Fibroblast of skin of left biceps (primary cell): Measurements from ENCODE around the gene PHF1.

Source experiments
- DNase-seq, 2 experiments: peaks; one replicate each; pipeline ENCODE4 v3.0.0-alpha.2; 2013; ENCODE audit warnings: low read depth in 2 of 2

PHF1 gene

DNA sequence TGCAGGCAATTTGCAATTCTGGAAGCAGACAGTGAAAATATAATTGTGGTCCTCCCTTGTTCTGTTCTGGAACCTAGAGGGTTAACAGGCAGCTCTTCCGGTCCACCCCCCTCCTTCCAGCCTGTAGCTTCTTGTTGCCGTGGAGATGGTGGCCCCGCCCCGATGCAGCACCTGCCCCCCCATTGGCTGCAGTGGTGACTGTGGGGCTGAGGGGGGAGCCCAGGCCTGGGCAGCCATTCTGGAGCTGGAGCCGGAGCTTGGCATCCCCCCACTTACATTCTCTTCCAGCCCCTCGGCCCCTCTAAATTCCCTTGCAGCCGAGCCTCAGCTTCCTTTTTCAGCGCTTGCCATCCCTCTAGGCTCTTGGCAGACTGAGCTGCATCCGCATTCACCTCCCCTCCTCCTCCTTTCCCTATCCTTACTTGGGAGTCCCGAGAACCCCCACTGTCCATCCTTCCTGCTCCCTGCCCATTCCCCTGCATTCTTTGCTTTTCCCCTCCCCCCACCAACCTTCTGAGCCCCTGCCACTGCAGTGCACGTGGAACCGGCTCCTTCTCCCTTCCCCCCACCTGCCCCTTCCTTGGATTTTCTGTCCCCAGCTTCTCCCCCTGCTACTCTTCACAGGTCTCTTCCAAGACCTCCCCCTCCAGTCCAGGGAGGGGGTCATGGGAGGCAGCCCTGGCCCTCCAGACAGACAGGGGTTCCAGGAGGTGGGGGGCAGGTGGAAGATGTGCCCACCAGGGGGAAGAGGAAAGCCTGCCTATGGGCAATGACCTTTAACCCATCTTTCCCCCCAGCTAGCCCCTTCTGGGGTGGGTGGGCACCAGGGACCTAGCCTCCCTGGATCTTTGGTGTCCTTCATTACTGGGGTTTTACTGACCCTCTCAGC, 20.4 kb downstream of the PHF1 start:
- DNase-seq: no peak

DNA sequence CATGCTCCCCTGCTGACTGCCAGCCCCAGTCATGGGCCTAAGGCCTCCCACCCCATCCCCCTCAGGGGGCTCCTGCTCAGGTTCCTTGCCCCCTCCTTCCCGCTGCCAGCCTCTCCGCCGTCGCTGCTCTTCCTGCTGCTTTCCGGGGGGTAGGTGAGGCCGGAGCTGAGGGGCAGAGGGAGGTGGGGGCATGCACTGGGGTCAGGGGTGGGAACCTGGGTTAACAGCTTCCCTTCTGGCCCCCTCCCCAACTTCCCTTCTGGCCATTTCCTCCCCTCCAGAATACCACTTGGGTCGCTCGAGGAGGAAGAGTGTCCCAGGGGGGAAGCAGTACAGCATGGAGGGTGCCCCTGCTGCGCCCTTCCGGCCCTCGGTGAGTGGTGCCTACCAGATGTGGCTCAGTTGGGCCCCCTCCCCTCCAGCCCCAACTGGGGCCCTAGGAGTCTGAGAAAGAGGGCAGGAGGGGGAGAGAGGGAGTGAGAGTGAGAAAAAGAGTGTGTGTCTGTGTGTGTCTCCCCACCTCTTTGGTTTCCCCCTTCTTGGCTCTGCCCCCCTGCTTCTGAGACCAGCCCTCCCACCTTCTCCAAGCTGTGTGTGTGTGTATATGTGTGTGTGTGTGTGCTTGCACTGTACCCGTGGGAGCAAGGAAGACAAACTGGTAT, 21.2 kb downstream of the PHF1 start:
- DNase-seq: no peak

DNA sequence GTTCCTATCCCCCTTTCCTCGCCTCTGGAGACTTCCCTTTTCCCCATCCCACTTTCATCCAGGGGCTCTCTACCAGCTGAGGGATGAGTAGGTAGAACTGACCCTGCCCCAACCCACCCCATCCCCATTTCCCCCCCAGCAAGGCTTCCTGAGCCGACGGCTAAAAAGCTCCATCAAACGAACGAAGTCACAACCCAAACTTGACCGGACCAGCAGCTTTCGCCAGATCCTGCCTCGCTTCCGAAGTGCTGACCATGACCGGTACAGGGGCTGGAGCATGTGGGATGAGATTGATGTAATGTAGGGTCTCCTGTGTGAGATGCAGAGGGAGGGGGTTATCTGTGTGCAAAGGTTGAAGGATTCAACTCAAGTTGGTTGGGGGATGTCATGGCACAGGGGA, 21.7 kb downstream of the PHF1 start:
- no peak for DNase-seq

DNA sequence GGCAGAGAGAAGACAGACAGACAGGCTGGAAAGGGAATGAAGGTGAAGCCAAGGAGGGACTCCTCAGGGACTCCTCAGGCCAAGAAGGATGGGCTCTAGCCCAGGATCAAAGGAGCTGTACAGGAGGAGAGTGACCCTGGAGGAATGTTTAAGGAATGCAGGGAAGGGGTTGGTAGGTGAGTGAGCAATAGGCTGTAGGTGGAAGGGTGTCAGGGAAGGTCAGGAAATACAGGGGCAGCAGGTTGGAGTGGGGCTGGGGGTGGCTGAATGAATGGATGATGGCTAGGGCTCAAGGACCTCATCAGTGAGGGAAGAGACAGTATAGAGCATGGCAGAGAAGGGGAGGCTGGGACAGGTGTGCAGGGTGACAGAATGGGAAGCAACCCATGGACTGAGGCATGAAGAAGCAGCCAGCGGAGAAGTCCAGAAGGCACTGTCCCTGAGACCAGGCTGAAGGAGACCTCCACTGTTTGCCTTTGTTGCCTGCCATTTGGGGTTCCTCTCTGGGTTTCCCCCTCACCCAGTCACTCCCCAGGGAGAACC, 22.3 kb downstream of the PHF1 start:
- DNase-seq: no peak

DNA sequence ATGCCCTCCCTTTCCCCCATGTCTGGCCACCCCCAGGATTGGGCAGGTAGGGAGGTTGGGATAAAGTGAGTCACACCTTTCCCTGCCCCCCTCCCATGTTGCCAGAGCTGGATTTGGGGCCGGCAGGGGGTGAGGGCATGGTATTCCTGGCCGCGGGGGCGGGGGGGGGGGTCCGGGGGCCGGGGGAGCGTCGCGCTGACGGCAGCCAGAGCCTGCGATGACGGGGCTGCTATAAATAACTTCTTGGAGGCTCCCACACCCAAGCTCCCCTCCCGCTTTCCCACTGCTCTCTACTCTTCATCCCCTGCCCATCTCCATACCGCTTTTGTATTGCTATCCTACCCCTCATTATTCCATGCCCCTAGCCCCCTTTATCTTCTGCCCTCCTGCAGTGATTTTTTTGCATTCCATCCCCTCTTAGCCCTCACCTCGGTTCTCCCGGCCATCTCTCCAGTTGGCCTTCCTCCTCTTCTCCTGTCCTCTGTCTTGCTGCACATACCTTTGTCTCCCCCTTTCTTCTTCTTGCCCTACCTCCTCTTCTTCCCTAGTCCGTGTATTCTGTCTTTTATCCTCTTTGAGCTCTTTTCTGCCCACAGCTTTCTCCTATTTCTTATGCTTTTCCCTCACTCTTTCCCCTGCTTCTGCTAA, 22.9 kb downstream of the PHF1 start:
- DNase-seq: no peak

DNA sequence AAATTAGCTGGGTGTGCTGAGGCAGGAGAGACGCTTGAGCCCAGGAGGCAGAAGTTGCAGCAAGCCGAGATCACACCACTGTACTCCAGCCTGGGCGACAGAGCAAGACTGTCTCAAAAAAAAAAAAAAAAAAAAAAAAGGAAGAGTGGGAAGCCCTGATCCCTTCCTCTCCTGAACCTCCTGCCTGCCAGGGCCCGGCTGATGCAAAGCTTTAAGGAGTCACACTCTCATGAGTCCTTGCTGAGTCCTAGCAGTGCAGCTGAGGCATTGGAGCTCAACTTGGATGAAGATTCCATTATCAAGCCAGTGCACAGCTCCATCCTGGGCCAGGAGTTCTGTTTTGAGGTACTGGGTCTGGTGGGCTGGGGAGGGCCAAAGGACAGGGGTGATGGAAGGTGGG, 24.1 kb downstream of the PHF1 start:
- DNase-seq: no peak

DNA sequence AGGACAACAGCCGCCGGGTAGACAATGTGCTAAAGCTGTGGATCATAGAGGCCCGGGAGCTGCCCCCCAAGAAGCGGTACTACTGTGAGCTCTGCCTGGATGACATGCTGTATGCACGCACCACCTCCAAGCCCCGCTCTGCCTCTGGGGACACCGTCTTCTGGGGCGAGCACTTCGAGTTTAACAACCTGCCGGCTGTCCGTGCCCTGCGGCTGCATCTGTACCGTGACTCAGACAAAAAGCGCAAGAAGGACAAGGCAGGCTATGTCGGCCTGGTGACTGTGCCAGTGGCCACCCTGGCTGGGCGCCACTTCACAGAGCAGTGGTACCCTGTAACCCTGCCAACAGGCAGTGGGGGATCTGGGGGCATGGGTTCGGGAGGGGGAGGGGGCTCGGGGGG, 26.9 kb downstream of the PHF1 start:
- no peak for DNase-seq

DNA sequence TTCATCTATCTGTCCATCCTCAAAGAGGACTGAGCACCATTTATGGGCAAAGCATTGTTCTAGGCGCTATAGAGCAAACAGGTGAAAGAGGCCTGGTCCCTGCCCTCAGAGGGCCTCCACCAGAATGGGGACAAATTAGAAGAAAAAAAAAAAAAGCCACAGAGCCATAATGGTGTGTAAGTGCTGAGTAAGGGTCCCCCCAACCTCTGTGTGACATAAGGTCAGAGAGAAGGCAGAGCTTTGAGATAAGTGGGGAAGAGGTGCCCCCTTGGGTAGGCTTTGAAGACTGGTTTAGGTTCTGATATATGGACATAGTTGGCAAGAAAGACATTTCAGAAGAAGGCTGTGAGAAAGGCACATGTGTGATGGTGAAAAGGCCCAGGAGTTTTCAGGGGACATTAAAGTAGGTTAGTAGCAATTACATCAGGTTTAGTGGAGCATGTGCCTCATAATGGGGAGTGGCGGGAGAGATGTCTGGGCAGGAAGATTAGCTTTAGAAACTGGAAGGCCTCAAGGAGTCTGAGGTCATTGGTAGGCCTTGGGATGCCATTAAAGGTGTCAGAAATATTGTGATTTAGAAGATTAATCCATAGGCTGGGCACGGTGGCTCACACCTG, 28.3 kb downstream of the PHF1 start:
- no peak for DNase-seq

DNA sequence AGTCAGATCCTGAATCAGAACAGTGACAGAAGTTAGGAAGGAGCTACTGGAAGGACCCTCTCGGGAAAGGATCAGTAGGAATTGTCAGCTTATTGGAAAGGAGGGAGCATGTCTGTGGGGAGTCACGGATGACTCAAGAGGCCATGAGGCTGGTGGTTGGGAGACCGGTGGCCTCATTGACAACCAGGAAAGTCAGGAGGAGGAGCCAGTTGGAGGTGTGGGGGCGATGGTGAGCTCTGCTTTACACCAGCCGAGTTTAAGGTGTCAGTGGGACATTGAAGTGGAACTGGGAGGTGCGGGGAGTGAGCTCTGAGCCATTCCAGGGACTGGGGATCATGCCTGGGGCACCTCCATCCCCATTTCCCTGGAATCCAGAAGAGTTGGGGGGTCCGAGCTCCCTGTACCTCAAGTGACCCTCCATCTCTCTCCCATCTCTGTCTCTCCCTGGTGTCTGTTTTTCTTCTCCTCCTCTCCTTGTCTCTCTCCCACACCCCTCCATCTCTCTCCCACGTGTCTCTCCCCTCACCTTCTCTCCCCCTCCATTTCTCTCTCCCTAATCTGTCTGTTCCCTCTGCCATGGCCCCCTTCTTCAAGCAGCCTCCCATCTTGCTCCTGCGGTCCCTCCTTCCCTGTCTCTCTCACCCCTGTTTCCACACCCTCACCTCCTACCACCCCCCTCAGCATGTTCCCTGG, 29.3 kb downstream of the PHF1 start:
- no peak for DNase-seq

DNA sequence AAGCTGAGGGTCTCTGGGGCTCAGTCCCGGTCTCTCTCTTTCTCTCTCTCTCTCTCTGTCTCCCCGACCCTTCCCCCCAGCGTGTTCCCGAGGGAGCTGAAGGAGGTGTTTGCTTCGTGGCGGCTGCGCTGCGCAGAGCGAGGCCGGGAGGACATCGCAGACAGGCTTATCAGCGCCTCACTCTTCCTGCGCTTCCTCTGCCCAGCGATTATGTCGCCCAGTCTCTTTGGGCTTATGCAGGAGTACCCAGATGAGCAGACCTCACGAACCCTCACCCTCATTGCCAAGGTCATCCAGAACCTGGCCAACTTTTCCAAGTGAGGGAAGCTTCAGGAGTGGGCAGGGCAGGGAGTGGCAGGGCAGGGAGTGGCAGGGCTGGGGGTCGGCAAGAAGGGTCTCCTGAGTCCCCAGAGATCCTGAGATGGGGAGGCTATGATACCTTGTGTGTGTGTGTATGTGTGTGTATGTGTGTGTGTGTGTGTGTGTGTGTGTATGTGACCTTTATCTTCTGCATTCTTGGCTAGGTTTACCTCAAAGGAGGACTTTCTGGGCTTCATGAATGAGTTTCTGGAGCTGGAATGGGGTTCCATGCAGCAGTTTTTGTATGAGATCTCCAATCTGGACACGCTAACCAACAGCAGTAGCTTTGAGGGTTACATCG, 30.0 kb downstream of the PHF1 start:
- no peak for DNase-seq

DNA sequence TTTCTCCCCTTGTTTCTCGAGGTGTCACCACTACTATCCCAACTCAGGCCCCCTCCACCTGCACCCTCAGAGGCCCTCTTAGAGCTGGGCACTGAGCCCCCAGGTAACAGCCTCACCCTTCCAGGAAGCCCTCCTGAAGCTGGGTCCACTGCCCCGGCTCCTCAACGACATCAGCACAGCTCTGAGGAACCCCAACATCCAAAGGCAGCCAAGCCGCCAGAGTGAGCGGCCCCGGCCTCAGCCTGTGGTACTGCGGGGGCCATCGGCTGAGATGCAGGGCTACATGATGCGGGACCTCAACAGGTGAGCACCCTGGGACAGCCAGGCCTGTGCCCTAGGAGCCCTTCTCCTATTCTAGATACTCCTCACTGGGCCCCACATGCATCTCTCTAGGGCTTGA, 30.6 kb downstream of the PHF1 start:
- no peak for DNase-seq

DNA sequence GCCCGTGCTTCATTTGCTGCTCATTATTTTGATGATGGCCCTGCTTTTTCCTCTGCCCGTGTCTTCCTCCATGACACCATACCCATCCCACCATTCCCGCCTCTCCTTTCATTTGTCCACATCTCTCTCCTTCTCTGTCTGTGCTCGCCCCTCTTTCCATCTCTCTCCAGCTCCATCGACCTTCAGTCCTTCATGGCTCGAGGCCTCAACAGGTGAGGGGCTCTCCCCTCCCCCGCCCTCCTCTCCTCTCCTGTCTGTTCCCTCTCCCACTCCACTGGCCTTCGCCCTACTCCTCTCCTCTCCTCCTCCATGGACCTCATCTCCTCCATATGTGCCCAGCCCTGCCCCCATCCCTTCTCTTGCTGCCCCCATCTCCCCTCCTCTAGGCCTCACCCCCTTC, 31.5 kb downstream of the PHF1 start:
- no peak for DNase-seq

DNA sequence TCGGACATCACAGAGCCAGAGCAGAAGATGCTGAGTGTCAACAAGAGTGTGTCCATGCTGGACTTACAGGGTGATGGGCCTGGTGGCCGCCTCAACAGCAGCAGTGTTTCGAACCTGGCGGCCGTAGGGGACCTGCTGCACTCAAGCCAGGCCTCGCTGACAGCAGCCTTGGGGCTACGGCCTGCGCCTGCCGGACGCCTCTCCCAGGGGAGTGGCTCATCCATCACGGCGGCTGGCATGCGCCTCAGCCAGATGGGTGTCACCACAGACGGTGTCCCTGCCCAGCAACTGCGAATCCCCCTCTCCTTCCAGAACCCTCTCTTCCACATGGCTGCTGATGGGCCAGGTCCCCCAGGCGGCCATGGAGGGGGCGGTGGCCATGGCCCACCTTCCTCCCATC, 32.2 kb downstream of the PHF1 start:
- no peak for DNase-seq

DNA sequence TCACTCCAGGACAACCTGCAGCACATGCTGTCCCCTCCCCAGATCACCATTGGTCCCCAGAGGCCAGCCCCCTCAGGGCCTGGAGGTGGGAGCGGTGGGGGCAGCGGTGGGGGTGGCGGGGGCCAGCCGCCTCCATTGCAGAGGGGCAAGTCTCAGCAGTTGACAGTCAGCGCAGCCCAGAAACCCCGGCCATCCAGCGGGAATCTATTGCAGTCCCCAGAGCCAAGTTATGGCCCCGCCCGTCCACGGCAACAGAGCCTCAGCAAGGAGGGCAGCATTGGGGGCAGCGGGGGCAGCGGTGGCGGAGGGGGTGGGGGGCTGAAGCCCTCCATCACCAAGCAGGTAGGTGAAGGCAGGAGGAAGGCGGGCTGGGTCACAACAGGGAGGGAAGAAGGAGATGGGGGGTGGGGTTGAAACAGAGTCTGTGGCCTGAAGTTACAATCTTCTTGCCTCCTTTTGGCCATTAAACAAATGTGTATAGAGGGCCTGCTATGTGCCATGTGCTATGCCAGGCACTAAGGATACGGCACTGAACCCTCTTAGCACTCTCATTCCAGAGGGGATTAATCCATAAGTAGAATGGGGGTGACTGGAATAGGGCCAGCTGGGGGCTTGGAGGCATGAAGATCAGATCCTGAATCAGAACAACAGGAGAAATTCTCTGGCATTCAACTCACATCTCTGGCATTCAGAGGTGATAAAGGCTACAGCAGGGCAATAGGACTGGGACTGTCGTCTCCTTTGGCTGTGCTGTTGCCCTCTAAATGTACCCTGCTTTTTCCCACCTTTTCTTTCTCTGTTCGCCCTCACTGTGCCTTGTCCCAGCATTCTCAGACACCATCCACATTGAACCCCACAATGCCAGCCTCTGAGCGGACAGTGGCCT, 33.0 kb downstream of the PHF1 start:
- no peak for DNase-seq

DNA sequence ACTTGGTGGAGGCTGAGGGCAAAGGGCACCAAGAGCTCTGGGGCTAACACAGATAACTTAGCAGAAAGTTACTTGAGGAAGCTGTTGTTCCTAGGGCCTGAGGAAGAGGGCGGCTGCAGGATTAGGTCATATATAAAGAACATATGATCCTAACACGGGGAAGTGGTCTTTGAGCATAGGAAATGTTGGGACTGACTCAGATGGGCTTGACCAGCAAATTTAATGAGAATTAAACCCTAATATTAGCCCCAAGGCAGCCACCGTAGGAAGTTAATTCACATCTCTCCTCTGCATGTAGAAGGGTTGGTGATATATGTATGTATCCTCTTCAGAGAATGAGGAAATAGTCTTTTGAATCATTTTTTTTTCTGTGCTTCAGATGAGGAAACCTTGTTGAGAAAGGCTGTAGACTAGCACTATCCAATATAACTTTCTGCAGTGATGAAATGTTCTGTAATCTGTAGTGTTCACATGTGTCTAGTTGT, 34.3 kb downstream of the PHF1 start:
- DNase-seq: no peak

DNA sequence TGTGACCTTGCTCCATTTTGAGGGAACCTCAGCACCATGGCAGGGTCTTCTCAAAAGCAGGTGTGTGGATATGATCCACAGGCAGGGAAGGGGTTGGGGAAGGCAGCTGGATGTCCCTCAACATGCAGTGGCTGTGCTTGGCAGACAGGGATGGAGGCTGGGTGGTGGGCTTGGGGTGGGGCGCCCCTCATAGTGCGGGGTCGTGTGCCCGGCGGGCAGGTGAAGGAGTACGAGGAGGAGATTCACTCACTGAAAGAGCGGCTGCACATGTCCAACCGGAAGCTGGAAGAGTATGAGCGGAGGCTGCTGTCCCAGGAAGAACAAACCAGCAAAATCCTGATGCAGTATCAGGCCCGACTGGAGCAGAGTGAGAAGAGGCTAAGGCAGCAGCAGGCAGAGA, 35.5 kb downstream of the PHF1 start:
- no peak for DNase-seq

DNA sequence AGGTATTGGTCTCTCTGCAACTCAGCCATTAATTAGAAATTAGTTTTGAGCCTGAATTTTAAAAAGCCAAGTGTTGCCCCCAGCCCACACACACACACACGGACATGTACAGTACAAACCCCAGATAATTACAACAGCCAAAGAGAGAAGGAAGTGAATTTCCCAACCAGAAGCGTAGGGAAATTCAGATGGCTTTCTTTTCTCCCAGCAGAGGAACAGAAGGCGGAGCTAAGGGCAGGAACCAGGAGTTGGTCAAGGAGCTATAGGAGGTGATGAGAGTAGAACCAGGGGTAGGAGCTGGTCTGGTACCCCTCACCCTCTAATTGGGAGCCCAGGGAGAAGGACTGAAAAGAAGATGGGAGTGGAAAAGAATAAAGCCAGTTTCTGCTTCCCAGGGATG, 39.6 kb downstream of the PHF1 start:
- DNase-seq: no peak

DNA sequence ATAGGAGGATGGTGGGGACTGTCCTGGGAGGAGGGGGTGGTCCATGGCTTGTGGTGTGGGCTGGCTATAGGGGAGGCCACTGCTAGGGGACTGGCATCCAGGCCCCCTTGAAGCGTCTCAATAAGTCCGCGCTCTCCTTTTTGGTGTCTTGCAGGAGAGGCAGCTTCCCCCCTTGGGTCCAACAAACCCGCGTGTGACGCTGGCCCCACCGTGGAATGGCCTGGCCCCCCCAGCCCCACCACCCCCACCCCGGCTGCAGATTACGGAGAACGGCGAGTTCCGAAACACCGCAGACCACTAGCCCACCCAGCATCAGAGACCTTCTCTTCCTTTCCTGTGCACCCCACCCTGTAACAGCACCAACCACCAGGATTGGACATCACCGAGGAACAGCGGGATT, 40.8 kb downstream of the PHF1 start:
- DNase-seq: no peak

DNA sequence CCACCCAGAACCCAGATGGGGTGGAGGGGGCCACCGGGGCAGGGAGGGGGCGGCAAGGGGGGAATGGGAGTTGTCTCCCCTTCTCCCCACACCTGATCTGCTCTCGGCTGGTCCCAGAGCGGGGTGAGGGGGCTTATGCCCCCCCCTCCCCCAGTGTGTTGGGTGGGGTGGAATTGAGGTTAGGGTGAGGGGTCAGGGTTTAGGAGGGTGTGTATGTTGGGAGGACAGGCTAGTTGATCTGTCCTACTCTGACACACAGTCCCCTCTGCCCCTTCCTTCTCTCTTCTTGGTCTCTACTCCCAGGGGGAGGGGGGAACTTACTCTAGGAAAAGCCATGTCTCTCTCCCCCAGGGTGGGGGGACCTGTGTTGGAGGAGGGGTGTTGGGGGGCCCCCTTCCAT, 41.7 kb downstream of the PHF1 start:
- no peak for DNase-seq
